CD4-positive, alpha-beta T cell treated with Interleukin-17A for 1 hour (primary cell): Measurements from ENCODE around the gene ANKRD11.
"Not testable (repeated sequence)": the region's sequence is repeated elsewhere in the genome, so short reads cannot be mapped to it uniquely, and the experiment has no call there.

Experiments used
- DNase-seq: peaks from one replicate; pipeline ENCODE4 v3.0.0-alpha.2; 2020

The ANKRD11 gene

GRCh38 chr16:89398924-89399323 lies 91.4 kb downstream of the ANKRD11 start:
- no peak for DNase-seq

- DNase-seq: no peak
These were observed 93.0 kb downstream of the ANKRD11 start for GRCh38 chr16:89397331-89397861.

GRCh38 chr16:89396156-89396555 lies 94.2 kb downstream of the ANKRD11 start:
- DNase-seq: no peak

GRCh38 chr16:89395150-89396142 lies 94.9 kb downstream of the ANKRD11 start:
- no peak for DNase-seq

GRCh38 chr16:89393738-89394406 lies 96.5 kb downstream of the ANKRD11 start:
- no peak for DNase-seq

GRCh38 chr16:89392881-89393737 lies 97.3 kb downstream of the ANKRD11 start:
- DNase-seq: no peak

- DNase-seq: not testable (repeated sequence)
These were observed 100.2 kb downstream of the ANKRD11 start for GRCh38 chr16:89390224-89390583.

GRCh38 chr16:89389504-89390223 lies 100.7 kb downstream of the ANKRD11 start:
- DNase-seq: not testable (repeated sequence)

- DNase-seq: no peak
These were observed 101.8 kb downstream of the ANKRD11 start for GRCh38 chr16:89388536-89388935.

GRCh38 chr16:89386306-89387185 lies 103.8 kb downstream of the ANKRD11 start:
- DNase-seq: no peak

GRCh38 chr16:89385712-89386111 lies 104.6 kb downstream of the ANKRD11 start:
- no peak for DNase-seq

GRCh38 chr16:89384282-89384681 lies 106.1 kb downstream of the ANKRD11 start:
- DNase-seq: no peak

GRCh38 chr16:89383095-89384003 lies 107.0 kb downstream of the ANKRD11 start:
- DNase-seq: no peak

- DNase-seq: not testable (repeated sequence)
These were observed 107.8 kb downstream of the ANKRD11 start for GRCh38 chr16:89382555-89382954.

- no peak for DNase-seq
These were observed 108.6 kb downstream of the ANKRD11 start for GRCh38 chr16:89381788-89382187.

- DNase-seq: no peak
These were observed 109.7 kb downstream of the ANKRD11 start for GRCh38 chr16:89380681-89381080.

GRCh38 chr16:89378947-89379771 lies 111.2 kb downstream of the ANKRD11 start:
- DNase-seq: no peak

GRCh38 chr16:89377453-89377848 lies 112.9 kb downstream of the ANKRD11 start:
- no peak for DNase-seq
